Stimulated activated CD4-positive, alpha-beta T cell treated with anti-CD3 and anti-CD28 coated beads, Interleukin-15, amount 100 ng/mL, for 24 hours (primary cell): ENCODE measurements around the gene ANKRD62.
"Not testable (repeated sequence)": the region's sequence is repeated elsewhere in the genome, so short reads cannot be mapped to it uniquely, and the experiment has no call there.

Experiments used
- DNase-seq: peaks from one replicate; pipeline ENCODE4 v3.0.0-alpha.2; 2020

The ANKRD62 gene

GRCh38 chr18:12066910-12067511, 26.6 kb upstream of the ANKRD62 start:
- DNase-seq = no peak

GRCh38 chr18:12067671-12068070, 26.0 kb upstream of the ANKRD62 start:
- no peak for DNase-seq

GRCh38 chr18:12068316-12068949, 25.2 kb upstream of the ANKRD62 start:
- not testable (repeated sequence) for DNase-seq

GRCh38 chr18:12068950-12069320, 24.7 kb upstream of the ANKRD62 start:
- DNase-seq = no peak

- not testable (repeated sequence) for DNase-seq
Measured at GRCh38 chr18:12071066-12071465, 22.6 kb upstream of the ANKRD62 start.

GRCh38 chr18:12072996-12073395, 20.6 kb upstream of the ANKRD62 start:
- DNase-seq = no peak

GRCh38 chr18:12074736-12075135, 18.9 kb upstream of the ANKRD62 start:
- no peak for DNase-seq

- DNase-seq = peak; percentile 18
Measured at GRCh38 chr18:12076424-12077140, 17.1 kb upstream of the ANKRD62 start.

GRCh38 chr18:12077994-12078393, 15.6 kb upstream of the ANKRD62 start:
- DNase-seq = not testable (repeated sequence)

- no peak for DNase-seq
Measured at GRCh38 chr18:12079491-12080237, 14.0 kb upstream of the ANKRD62 start.

GRCh38 chr18:12085136-12085535, 8.5 kb upstream of the ANKRD62 start:
- DNase-seq = no peak

GRCh38 chr18:12085786-12086185, 7.9 kb upstream of the ANKRD62 start:
- no peak for DNase-seq

GRCh38 chr18:12086249-12086648, 7.4 kb upstream of the ANKRD62 start:
- no peak for DNase-seq

GRCh38 chr18:12086677-12087470, 6.8 kb upstream of the ANKRD62 start:
- no peak for DNase-seq

GRCh38 chr18:12087471-12088025, 6.1 kb upstream of the ANKRD62 start:
- no peak for DNase-seq

- no peak for DNase-seq
Measured at GRCh38 chr18:12088096-12088495, 5.5 kb upstream of the ANKRD62 start.

GRCh38 chr18:12088731-12089375, 4.8 kb upstream of the ANKRD62 start:
- DNase-seq = no peak

GRCh38 chr18:12091538-12092141, 2.0 kb upstream of the ANKRD62 start:
- no peak for DNase-seq

- DNase-seq = no peak
Measured at GRCh38 chr18:12092398-12093229, 1.0 kb upstream of the ANKRD62 start.

GRCh38 chr18:12098374-12098773, 4.7 kb downstream of the ANKRD62 start:
- no peak for DNase-seq
